Activated CD4-positive, alpha-beta memory T cell treated with anti-CD3 and anti-CD28 coated beads for 36 hours (primary cell): Measurements from ENCODE around the gene PTGIR. TPM values are rescaled to one million over a fixed set of nuclear protein-coding genes. Genes with fewer than 3 reads are reported as not detected.

Experiments used
- CTCF ChIA-PET: fragments of 350-600 bp; sonication (Branson Sonifier 250); formaldehyde crosslinking; loops from one replicate; lab custom pipeline; 2021; ENCODE audit warnings: antibody characterized with exemption, inconsistent platforms; lab: Charles Lee
- POLR2A ChIA-PET: fragments of 350-600 bp; sonication (Branson Sonifier 250); formaldehyde crosslinking; loops from one replicate; lab custom pipeline; 2021; ENCODE audit warnings: antibody characterized with exemption; lab: Charles Lee
- DNase-seq: peaks from one replicate; pipeline ENCODE4 v3.0.0-alpha.2; 2020
- H3K27ac Mint-ChIP-seq: one replicate; pipeline ENCODE4 v1.8.0; 2021; ENCODE audit warnings: mixed read lengths
- H3K27me3 Mint-ChIP-seq: one replicate; pipeline ENCODE4 v1.8.0; 2021; ENCODE audit warnings: mixed read lengths
- H3K36me3 Mint-ChIP-seq: one replicate; pipeline ENCODE4 v1.8.0; 2021; ENCODE audit warnings: mixed read lengths
- H3K4me1 Mint-ChIP-seq: one replicate; pipeline ENCODE4 v1.8.0; 2021; ENCODE audit warnings: low read depth, mixed read lengths
- H3K4me3 Mint-ChIP-seq: one replicate; pipeline ENCODE4 v1.8.0; 2021; ENCODE audit warnings: mild to moderate bottlenecking, mixed read lengths
- H3K9me3 Mint-ChIP-seq: one replicate; pipeline ENCODE4 v1.8.0; 2021; ENCODE audit warnings: mixed read lengths
- intact Hi-C: fragments of 100-400 bp; cut with micrococcal nuclease; formaldehyde crosslinking; loops from one replicate; pipeline ENCODE4 v1.15.1; 2023
- total RNA-seq, 2 experiments: library from RNA; stranded (reverse); gene quantifications; one replicate each; pipeline ENCODE4 v1.2.3, GENCODE V29; 2021

PTGIR gene
- total RNA-seq, 2 experiments from 2014 or later: 22.6 to 24.6 TPM

- intact Hi-C loops: no loop called here
- Mint-ChIP-seq H3K36me3 (no peaks in the 10 kb centered on the region), H3K27ac (no peak overlapping the region), H3K9me3 (no peaks in the 10 kb centered on the region), H3K4me1 (peaks cover 16% of the 10 kb centered on the region), H3K27me3 (peaks cover 7% of the 10 kb centered on the region), H3K4me3 (no peak overlapping the region)
- POLR2A ChIA-PET: no interaction called here
- DNase-seq: no peak
- CTCF ChIA-PET: no interaction called here
Observed at GRCh38 chr19:46573679-46574498, 51.0 kb downstream of the PTGIR start.

GRCh38 chr19:46571495-46571894 lies 53.4 kb downstream of the PTGIR start:
- Mint-ChIP-seq H3K36me3 (no peaks in the 10 kb centered on the region), H3K27ac (no peak overlapping the region), H3K9me3 (no peaks in the 10 kb centered on the region), H3K27me3 (peaks cover 5% of the 10 kb centered on the region), H3K4me1 (peaks cover 13% of the 10 kb centered on the region), H3K4me3 (no peak overlapping the region)
- CTCF ChIA-PET: interaction anchor here (0.6 to 1.3 kb wide), 4 partner anchors 33 to 91 kb away, joined by 3 to 4 read pairs (median 3); no protein-coding TSS in a partner anchor
- DNase-seq: peak; percentile 37
- POLR2A ChIA-PET: no interaction called here
- intact Hi-C loops: no loop called here

Other genes starting within 250 kb of the PTGIR start
- not detected for gene CCDC8, start 211.5 kb downstream of the PTGIR start, total RNA-seq
- not detected for gene PNMA8C, start 196.2 kb downstream of the PTGIR start, total RNA-seq
- under 1 TPM; 0.17 to 0.44 TPM for gene PNMA8A, start 153.5 kb downstream of the PTGIR start, total RNA-seq
- gene PNMA8B, start 129.2 kb downstream of the PTGIR start, total RNA-seq: under 1 TPM; 0.05 to 0.07 TPM
- 100 to 1,000 TPM; 410 to 425 TPM for gene CALM3, start 23.8 kb downstream of the PTGIR start, total RNA-seq
- gene GNG8, start 11.1 kb upstream of the PTGIR start, total RNA-seq: 1 to 10 TPM; 9.5 TPM
- 1 to 10 TPM; 2.8 to 3.0 TPM for gene DACT3, start 36.1 kb upstream of the PTGIR start, total RNA-seq
- gene PRKD2, start 92.0 kb upstream of the PTGIR start, total RNA-seq: 10 to 100 TPM; 78.8 to 84.4 TPM
- gene FKRP, start 121.0 kb upstream of the PTGIR start, total RNA-seq: 10 to 100 TPM; 11.4 to 12.3 TPM
- gene STRN4, start 121.4 kb upstream of the PTGIR start, total RNA-seq: 10 to 100 TPM; 52.6 to 59.3 TPM
- gene SLC1A5, start 163.5 kb upstream of the PTGIR start, total RNA-seq: 100 to 1,000 TPM; 202 to 205 TPM
- gene AP2S1, start 225.8 kb upstream of the PTGIR start, total RNA-seq: 100 to 1,000 TPM; 108 to 117 TPM
- gene ARHGAP35, start 235.9 kb upstream of the PTGIR start, total RNA-seq: 10 to 100 TPM; 17.8 to 18.5 TPM